ENCODE data around the gene MRPL2.
"Not testable (repeated sequence)": the region's sequence is repeated elsewhere in the genome, so short reads cannot be mapped to it uniquely, and the experiment has no call there.

Gene MRPL2

GRCh38 chr6:43052225-43052841, 6.9 kb downstream of the MRPL2 start:
- DNase-seq: no peak

- DNase-seq: no peak
Observed at GRCh38 chr6:43050981-43051380, 8.3 kb downstream of the MRPL2 start.

GRCh38 chr6:43047998-43048397, 11.2 kb downstream of the MRPL2 start:
- no peak for DNase-seq

- DNase-seq: no peak
Observed at GRCh38 chr6:43045371-43045930, 13.8 kb downstream of the MRPL2 start.

- DNase-seq: no peak
Observed at GRCh38 chr6:43043310-43043709, 15.9 kb downstream of the MRPL2 start.

GRCh38 chr6:43041475-43041874, 17.8 kb downstream of the MRPL2 start:
- DNase-seq: not testable (repeated sequence)

- no peak for DNase-seq
Observed at GRCh38 chr6:43040542-43041257, 18.5 kb downstream of the MRPL2 start.

GRCh38 chr6:43038727-43039126, 20.5 kb downstream of the MRPL2 start:
- DNase-seq: no peak

GRCh38 chr6:43037706-43038105, 21.5 kb downstream of the MRPL2 start:
- no peak for DNase-seq

- DNase-seq: no peak
Observed at GRCh38 chr6:43037197-43037596, 22.0 kb downstream of the MRPL2 start.

- no peak for DNase-seq
Observed at GRCh38 chr6:43036712-43037111, 22.5 kb downstream of the MRPL2 start.

GRCh38 chr6:43035495-43036194, 23.6 kb downstream of the MRPL2 start:
- DNase-seq: no peak

GRCh38 chr6:43034190-43034525, 25.1 kb downstream of the MRPL2 start:
- no peak for DNase-seq

- DNase-seq: no peak
Observed at GRCh38 chr6:43033496-43034189, 25.6 kb downstream of the MRPL2 start.

- no peak for DNase-seq
Observed at GRCh38 chr6:43032326-43032725, 26.9 kb downstream of the MRPL2 start.

GRCh38 chr6:43029120-43029519, 30.1 kb downstream of the MRPL2 start:
- no peak for DNase-seq

GRCh38 chr6:43026365-43026764, 32.9 kb downstream of the MRPL2 start:
- no peak for DNase-seq

- no peak for DNase-seq
Observed at GRCh38 chr6:43024436-43024835, 34.8 kb downstream of the MRPL2 start.

GRCh38 chr6:43021270-43022047, 37.8 kb downstream of the MRPL2 start, which contains the start of gene RRP36:
RRP36 (plus strand) TSS chr6:43021623; CDS start chr6:43021655, 32 bp downstream.
- peak; percentile 84 to 87 for DNase-seq

GRCh38 chr6:43020847-43021246, 38.4 kb downstream of the MRPL2 start:
- no peak for DNase-seq

GRCh38 chr6:43020052-43020705, 39.1 kb downstream of the MRPL2 start:
- no peak for DNase-seq

- DNase-seq: no peak
Observed at GRCh38 chr6:43019152-43019551, 40.1 kb downstream of the MRPL2 start.
